Neural crest cell (in vitro differentiated cells): ENCODE data around the gene THBD. TPM values are rescaled to one million over a fixed set of nuclear protein-coding genes. Genes with fewer than 3 reads are reported as not detected.

Experiments
- DNase-seq: peaks from one replicate; pipeline ENCODE4 v3.0.0; 2021; ENCODE audit warnings: low read depth, mixed read lengths, low spot score
- H3K27ac Mint-ChIP-seq: one replicate; pipeline ENCODE4 v1.8.0; 2021; ENCODE audit warnings: mild to moderate bottlenecking, mixed read lengths; ENCODE audit not compliant: unreplicated experiment
- H3K27me3 Mint-ChIP-seq: 2 replicates; pipeline ENCODE4 v1.8.0; 2021; ENCODE audit warnings: low read depth, mild to moderate bottlenecking, mixed read lengths
- H3K36me3 Mint-ChIP-seq: 2 replicates; pipeline ENCODE4 v1.8.0; 2021; ENCODE audit warnings: low read depth, mild to moderate bottlenecking, mixed read lengths
- H3K4me1 Mint-ChIP-seq: 2 replicates; pipeline ENCODE4 v1.8.0; 2021; ENCODE audit warnings: mixed read lengths
- H3K4me3 Mint-ChIP-seq: one replicate; pipeline ENCODE4 v1.8.0; 2021; ENCODE audit warnings: mild to moderate bottlenecking, mixed read lengths
- H3K9me3 Mint-ChIP-seq: 2 replicates; pipeline ENCODE4 v1.8.0; 2021; ENCODE audit warnings: mixed read lengths
- total RNA-seq: library from RNA; stranded (reverse); gene quantifications from 2 replicates; pipeline ENCODE4 v1.2.1, GENCODE V29; 2021
- TF ChIP-seq, protein P1 (sequence below): fragments of 200-600 bp; sonication (generic); conservative IDR thresholded peaks from 2 replicates; pipeline ENCODE4 v1.5.0; 2021; ENCODE audit warnings: antibody characterized with exemption, mild to moderate bottlenecking

Gene THBD
- total RNA-seq, 1 donor from 2014 or later = 0.12 TPM

DNA sequence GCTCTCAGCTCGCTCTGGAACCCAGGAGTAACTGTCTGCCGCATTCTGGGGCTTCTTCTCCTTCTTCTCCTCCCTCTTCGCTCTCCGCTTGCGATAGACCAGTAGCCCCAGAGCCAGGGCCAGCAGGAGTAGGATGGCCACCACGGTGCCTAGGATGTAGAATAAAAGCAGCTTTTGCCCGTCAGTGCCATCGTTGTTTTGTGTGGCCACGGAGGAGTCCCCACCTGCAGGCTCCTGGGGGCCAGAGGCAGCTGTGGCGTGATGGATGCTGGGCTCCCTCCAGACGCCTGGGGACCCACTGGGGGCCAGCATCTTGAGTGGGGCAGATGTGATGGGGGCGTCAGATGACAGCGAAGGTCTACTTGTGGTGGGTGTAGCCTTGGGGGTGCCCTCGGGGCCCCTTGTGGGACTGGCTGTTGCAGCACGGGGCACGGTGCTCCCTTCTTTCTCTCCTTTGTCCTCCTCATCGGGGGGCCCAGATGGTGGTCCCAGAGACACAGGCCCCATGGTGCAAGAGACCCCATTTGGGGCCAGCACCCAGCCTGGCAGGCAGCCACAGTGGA lies 34.9 kb upstream of the THBD start:
- TF ChIP-seq, protein P1, sequence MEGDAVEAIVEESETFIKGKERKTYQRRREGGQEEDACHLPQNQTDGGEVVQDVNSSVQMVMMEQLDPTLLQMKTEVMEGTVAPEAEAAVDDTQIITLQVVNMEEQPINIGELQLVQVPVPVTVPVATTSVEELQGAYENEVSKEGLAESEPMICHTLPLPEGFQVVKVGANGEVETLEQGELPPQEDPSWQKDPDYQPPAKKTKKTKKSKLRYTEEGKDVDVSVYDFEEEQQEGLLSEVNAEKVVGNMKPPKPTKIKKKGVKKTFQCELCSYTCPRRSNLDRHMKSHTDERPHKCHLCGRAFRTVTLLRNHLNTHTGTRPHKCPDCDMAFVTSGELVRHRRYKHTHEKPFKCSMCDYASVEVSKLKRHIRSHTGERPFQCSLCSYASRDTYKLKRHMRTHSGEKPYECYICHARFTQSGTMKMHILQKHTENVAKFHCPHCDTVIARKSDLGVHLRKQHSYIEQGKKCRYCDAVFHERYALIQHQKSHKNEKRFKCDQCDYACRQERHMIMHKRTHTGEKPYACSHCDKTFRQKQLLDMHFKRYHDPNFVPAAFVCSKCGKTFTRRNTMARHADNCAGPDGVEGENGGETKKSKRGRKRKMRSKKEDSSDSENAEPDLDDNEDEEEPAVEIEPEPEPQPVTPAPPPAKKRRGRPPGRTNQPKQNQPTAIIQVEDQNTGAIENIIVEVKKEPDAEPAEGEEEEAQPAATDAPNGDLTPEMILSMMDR = no peak
- no peak for DNase-seq
- H3K4me3 Mint-ChIP-seq = no peak overlapping the region
- H3K9me3 Mint-ChIP-seq = no peaks in the 10 kb centered on the region
- H3K27me3 Mint-ChIP-seq = peaks cover 3% of the 10 kb centered on the region
- H3K4me1 Mint-ChIP-seq = peaks cover 14% of the 10 kb centered on the region
- no peaks in the 10 kb centered on the region for H3K36me3 Mint-ChIP-seq
- H3K27ac Mint-ChIP-seq = no peak overlapping the region

DNA sequence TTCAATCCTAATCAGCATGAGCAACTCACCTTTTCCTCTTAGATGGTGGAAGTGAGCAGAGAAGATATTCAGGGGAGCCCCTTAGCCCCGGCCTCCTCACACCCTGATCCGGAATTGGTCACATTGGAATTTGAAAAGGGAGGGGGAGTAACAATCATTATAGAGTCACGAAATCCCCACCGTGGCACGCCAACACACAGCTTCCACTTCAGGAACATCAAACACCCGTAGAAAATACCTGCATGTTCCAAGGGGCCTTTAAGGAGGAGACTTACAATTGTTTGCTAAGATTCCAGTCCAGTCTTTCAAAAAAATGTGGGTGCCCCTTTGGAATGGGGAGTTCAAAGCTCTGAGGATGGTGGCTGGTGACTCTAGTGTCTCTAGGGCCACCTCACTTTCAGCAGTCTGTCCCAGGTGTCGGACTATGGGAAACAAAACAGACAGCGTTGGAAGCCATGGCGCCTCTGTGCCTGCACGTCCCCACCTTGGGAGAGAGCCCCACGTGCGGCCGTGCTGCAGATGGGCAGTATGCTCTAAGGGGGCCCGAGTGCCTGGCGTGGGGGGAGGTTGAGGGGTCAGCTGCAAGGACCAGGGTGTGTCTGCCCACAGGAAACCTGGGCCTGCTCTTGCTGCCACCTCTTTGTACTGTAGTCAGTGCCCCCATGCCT lies 34.2 kb upstream of the THBD start:
- TF ChIP-seq, protein P1 = no peak
- no peaks in the 10 kb centered on the region for H3K9me3 Mint-ChIP-seq
- H3K27ac Mint-ChIP-seq = no peak overlapping the region
- no peaks in the 10 kb centered on the region for H3K36me3 Mint-ChIP-seq
- no peak overlapping the region for H3K4me3 Mint-ChIP-seq
- no peak for DNase-seq
- peaks cover 3% of the 10 kb centered on the region for H3K27me3 Mint-ChIP-seq
- peaks cover 19% of the 10 kb centered on the region for H3K4me1 Mint-ChIP-seq

DNA sequence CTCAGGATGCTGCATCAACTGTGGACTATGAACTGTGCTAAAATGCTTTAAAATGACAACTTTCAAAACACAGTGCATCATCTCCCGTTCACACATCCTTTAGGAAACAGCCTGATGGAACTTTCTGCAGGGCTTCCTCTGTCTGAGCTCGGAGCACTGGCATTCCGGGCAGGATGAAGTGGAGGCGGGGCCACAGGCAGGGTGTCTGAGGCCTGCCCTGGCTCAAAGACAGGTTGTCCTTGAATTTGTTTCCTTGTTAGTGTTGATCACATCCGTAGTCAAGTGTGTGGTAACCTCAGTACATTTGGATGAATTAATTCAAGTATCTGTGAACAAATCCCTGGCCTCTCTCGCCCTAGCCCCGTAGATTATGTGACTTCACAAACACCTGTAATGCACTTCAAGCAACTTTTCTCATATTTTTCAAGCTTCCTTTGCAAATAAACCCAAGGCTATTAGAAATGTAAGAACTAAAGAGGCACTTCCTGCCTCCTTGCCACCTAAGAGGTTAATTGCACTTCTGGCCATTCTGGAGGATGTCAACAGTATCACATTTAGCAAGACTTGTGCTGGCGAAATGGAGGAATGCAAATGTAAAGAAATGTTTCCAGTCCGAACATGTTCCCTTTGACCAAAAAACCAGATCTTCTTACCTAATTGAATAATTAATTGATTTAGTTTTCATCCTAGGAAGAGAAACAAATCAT lies 33.5 kb upstream of the THBD start:
- TF ChIP-seq, protein P1 = no peak
- Mint-ChIP-seq H3K4me1 (peaks cover 23% of the 10 kb centered on the region), H3K4me3 (no peak overlapping the region), H3K36me3 (no peaks in the 10 kb centered on the region), H3K27ac (no peak overlapping the region), H3K9me3 (no peaks in the 10 kb centered on the region), H3K27me3 (peaks cover 6% of the 10 kb centered on the region)
- no peak for DNase-seq

DNA sequence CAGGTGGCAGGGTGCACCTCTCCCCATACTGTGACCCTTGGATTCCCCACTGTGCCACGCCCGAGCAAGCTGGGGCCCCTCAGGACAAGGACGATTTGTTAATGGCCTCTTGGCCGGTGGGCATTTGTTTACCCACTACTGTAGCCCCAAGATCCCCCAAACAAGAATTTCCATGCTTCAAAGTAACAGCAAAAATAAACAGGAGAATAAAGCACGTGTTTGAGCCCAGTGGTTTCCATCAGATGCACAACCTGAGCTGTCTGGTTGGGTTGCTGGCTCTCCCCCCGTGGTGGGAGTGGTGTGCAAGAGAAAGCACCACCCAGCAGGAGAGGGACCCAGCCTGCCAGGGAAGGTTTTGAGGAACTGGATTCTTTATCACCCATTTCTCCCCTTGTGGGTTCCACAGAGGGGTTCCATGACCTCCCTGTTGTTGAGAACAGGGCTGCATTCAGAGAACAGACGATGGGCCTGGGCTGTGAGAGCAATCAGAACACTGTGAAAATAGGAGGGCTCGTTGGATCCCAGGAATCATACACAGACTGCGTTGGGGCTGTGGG lies 31.9 kb upstream of the THBD start:
- Mint-ChIP-seq H3K4me1 (peaks cover 18% of the 10 kb centered on the region), H3K4me3 (no peak overlapping the region), H3K27ac (no peak overlapping the region), H3K36me3 (no peaks in the 10 kb centered on the region), H3K27me3 (peaks cover 9% of the 10 kb centered on the region), H3K9me3 (no peaks in the 10 kb centered on the region)
- no peak for DNase-seq
- TF ChIP-seq, protein P1 = no peak

DNA sequence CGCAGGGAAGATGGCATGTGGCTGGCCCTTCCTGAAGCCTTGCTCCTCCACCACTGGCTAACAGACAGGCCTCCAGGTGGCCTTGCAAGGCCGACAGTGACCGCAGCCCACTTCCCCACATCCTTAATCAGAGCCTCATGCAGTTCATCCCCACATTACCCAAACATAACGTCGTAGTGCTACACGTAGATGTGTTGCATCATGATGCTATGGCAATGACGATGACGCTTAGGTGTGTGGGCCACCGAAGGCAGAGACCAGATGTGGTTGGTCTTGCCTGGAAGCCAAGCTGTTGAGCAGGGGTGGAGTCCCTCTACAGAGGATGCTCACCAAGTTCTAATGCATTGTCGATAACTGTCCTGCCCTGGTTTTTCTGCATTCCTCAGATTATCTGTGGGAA lies 31.0 kb upstream of the THBD start:
- Mint-ChIP-seq H3K4me3 (no peak overlapping the region), H3K27me3 (peaks cover 9% of the 10 kb centered on the region), H3K27ac (no peak overlapping the region), H3K36me3 (no peaks in the 10 kb centered on the region), H3K9me3 (no peaks in the 10 kb centered on the region), H3K4me1 (peaks cover 15% of the 10 kb centered on the region)
- DNase-seq = no peak
- TF ChIP-seq, protein P1 = no peak
